ENCODE results near the gene PARVB.

DNA sequence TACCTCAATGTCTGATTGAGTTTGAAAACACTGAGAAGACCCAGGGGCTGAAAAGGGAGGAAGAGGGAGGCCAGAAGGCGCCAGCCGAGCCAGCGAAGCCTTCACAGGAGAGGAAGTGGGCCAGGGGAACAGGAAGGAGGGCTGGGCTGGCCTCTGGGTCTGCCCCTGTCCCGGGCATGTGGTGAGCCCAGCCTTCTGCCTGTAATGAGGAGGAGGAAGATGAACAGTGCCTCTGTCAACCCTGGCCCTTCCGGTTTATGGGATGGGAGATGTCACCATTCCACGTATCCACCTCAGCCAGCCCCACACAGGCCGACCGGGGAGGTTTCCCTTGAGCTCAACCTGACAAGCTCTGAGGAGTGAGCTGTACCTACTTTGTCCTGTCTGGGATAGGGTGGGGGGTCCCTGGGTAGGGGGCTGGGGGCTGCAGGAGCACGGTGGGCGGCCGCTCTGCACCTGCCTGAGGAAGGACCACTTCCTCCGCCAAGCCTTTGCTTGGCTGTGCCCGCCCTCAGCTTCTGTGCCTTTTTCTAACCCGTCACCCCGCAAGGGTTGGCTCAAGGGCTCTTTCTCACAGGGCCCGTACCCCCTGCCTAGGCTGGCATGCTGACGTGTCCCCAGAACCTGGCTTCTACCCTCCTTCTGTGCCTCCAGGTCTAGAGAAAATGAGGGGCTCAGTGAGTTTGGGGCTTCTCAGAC is 158.6 kb downstream of the PARVB start:
- no peak for TF ChIP-seq EZH2 (IDR thresholded peaks at IDR 0.05; ENCODE audit: low read length, missing control alignments)
- TF ChIP-seq, protein P1, sequence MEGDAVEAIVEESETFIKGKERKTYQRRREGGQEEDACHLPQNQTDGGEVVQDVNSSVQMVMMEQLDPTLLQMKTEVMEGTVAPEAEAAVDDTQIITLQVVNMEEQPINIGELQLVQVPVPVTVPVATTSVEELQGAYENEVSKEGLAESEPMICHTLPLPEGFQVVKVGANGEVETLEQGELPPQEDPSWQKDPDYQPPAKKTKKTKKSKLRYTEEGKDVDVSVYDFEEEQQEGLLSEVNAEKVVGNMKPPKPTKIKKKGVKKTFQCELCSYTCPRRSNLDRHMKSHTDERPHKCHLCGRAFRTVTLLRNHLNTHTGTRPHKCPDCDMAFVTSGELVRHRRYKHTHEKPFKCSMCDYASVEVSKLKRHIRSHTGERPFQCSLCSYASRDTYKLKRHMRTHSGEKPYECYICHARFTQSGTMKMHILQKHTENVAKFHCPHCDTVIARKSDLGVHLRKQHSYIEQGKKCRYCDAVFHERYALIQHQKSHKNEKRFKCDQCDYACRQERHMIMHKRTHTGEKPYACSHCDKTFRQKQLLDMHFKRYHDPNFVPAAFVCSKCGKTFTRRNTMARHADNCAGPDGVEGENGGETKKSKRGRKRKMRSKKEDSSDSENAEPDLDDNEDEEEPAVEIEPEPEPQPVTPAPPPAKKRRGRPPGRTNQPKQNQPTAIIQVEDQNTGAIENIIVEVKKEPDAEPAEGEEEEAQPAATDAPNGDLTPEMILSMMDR (conservative IDR thresholded peaks at IDR 0.05 in 1 of 2, IDR thresholded peaks at IDR 0.05 in 1 of 2; ENCODE audit: low read depth in 1 of 2, low read length in 2 of 2): no peak
